ENCODE data around the gene KIF5C.

DNA sequence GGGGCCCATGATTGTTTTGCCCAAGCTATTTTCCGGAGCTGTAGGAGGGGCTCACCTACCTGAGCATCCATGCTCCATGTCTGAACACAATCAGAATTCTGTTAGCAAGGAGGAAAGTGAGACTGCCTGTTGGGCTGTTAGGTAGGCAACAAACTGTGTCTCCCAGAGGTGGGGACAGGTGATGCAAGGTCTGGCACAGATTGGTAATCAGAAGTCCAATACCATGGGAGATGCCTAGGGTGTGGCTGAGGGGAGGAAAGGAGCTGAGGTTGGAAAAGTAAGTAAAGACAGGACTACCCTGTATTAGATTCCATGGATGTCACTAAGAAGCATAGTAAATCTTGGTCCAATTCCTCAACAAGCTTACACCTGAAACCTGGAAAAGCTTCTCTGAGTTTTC lies 166.5 kb downstream of the KIF5C start:
- TF ChIP-seq, protein P1, sequence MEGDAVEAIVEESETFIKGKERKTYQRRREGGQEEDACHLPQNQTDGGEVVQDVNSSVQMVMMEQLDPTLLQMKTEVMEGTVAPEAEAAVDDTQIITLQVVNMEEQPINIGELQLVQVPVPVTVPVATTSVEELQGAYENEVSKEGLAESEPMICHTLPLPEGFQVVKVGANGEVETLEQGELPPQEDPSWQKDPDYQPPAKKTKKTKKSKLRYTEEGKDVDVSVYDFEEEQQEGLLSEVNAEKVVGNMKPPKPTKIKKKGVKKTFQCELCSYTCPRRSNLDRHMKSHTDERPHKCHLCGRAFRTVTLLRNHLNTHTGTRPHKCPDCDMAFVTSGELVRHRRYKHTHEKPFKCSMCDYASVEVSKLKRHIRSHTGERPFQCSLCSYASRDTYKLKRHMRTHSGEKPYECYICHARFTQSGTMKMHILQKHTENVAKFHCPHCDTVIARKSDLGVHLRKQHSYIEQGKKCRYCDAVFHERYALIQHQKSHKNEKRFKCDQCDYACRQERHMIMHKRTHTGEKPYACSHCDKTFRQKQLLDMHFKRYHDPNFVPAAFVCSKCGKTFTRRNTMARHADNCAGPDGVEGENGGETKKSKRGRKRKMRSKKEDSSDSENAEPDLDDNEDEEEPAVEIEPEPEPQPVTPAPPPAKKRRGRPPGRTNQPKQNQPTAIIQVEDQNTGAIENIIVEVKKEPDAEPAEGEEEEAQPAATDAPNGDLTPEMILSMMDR (IDR thresholded peaks at IDR 0.05), result no peak
- no peak for TF ChIP-seq EZH2 (IDR thresholded peaks at IDR 0.05; ENCODE audit: borderline replicate concordance, insufficient read depth, low read depth, low read length, poor library complexity, severe bottlenecking)

Data from B cell (primary cell).